GM18519 (cell line): ENCODE measurements around the gene PCDHA6.
"Not testable (repeated sequence)": the region's sequence is repeated elsewhere in the genome, so short reads cannot be mapped to it uniquely, and the experiment has no call there.

Experiments
- ATAC-seq: cut with Tn5 transposase; IDR thresholded peaks from one replicate; pipeline ENCODE4 v1.9.1; 2021; ENCODE audit warnings: mild to moderate bottlenecking, moderate library complexity; ENCODE audit not compliant: unreplicated experiment, low FRiP score

PCDHA6 gene

GRCh38 chr5:140857177-140857986 is 29.6 kb downstream of the PCDHA6 start:
- no peak for ATAC-seq

- ATAC-seq: no peak
These were observed 30.2 kb downstream of the PCDHA6 start for GRCh38 chr5:140857987-140858240.

GRCh38 chr5:140862441-140863295 is 34.9 kb downstream of the PCDHA6 start:
- no peak for ATAC-seq

GRCh38 chr5:140868721-140869554 is 41.2 kb downstream of the PCDHA6 start, which contains the start of gene PCDHA11:
Gene PCDHA11 (plus strand): TSS chr5:140868957. CDS start chr5:140869104, 147 bp downstream.
- no peak for ATAC-seq

- ATAC-seq: no peak
These were observed 41.8 kb downstream of the PCDHA6 start for GRCh38 chr5:140869555-140869886.

GRCh38 chr5:140870221-140871201 is 42.8 kb downstream of the PCDHA6 start:
- ATAC-seq: no peak

- no peak for ATAC-seq
These were observed 47.6 kb downstream of the PCDHA6 start, which contains the start of gene PCDHA12 for GRCh38 chr5:140875085-140876065. Gene PCDHA12 (plus strand): TSS chr5:140875308. CDS start chr5:140875473, 165 bp downstream.

- not testable (repeated sequence) for ATAC-seq
These were observed 48.9 kb downstream of the PCDHA6 start for GRCh38 chr5:140876541-140877261.

- ATAC-seq: no peak
These were observed 49.5 kb downstream of the PCDHA6 start for GRCh38 chr5:140877262-140877581.
